B cell (primary cell): ENCODE results near the gene CACNA2D3.

Source experiments
- EZH2 ChIP-seq: IDR thresholded peaks from 2 replicates; pipeline ENCODE4 v1.6.1; 2012; ENCODE audit warnings: borderline replicate concordance, low read depth, mild to moderate bottlenecking, moderate library complexity, low read length; ENCODE audit not compliant: insufficient read depth, poor library complexity, severe bottlenecking
- TF ChIP-seq, protein P1 (sequence below): fragments of 200-600 bp; IDR thresholded peaks from one replicate; pipeline ENCODE4 v1.8.0; 2022; ENCODE audit warnings: antibody characterized with exemption, mild to moderate bottlenecking

DNA sequence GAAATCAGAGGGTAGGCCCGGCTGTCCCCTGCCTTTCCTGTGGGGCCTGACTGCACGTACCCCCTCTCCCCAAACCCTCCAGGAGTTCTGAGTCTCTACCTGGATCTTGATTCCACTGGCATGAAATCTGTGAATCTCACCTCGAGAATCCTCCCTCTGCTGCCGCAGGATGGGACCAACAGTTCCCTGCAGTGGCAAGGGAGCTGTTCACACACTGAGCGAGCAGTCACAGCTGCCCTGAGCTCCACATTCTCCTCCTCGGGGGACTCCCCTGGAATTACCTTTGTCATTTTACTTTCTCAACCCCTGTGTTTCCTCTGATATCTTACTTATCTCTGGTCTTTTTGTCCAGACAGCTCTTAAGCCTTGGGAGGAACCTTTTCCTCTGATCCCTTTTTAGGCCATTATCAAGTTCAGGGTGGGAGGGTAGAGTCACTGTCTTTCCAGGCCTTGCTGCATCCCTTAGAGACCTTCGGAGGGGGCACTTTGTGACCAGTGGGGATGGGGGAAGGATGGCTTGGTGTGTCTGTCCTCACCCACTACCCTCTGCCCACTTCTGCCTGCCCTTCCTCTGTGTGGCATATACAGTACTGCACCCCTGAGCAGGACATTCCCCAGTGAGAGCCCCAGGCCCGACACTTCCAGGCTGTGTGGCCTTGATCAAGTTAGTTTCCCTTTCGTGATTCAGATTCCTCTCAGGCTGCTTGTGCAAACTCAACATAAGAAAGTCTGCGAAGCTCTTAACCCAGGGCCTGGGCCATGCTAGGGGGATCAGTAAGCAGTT, 42.0 kb downstream of the CACNA2D3 start:
- TF ChIP-seq, protein P1, sequence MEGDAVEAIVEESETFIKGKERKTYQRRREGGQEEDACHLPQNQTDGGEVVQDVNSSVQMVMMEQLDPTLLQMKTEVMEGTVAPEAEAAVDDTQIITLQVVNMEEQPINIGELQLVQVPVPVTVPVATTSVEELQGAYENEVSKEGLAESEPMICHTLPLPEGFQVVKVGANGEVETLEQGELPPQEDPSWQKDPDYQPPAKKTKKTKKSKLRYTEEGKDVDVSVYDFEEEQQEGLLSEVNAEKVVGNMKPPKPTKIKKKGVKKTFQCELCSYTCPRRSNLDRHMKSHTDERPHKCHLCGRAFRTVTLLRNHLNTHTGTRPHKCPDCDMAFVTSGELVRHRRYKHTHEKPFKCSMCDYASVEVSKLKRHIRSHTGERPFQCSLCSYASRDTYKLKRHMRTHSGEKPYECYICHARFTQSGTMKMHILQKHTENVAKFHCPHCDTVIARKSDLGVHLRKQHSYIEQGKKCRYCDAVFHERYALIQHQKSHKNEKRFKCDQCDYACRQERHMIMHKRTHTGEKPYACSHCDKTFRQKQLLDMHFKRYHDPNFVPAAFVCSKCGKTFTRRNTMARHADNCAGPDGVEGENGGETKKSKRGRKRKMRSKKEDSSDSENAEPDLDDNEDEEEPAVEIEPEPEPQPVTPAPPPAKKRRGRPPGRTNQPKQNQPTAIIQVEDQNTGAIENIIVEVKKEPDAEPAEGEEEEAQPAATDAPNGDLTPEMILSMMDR: no peak
- TF ChIP-seq EZH2: no peak
